Endothelial cell of umbilical vein (primary cell): ENCODE results near the gene ATP2B2. TPM values are rescaled to one million over a fixed set of nuclear protein-coding genes. Genes with fewer than 3 reads are reported as not detected.

Experiments
- BruUV-seq: library from RNA; stranded (reverse); fragments of 400-500 nt; replicated peaks from 2 replicates; lab custom pipeline; 2021; lab: Mats Ljungman, UMichigan
- CTCF ChIA-PET: fragments of 300-600, 350-600 bp; sonication (Branson Sonifier 250); formaldehyde crosslinking; loops from one replicate; lab custom pipeline; 2021; ENCODE audit warnings: antibody characterized with exemption, inconsistent platforms; lab: Charles Lee
- POLR2A ChIA-PET: fragments of 300-600, 350-600 bp; sonication (Branson Sonifier 250); formaldehyde crosslinking; loops from one replicate; lab custom pipeline; 2021; ENCODE audit warnings: antibody characterized with exemption, inconsistent platforms; lab: Charles Lee
- DNase-seq: peaks from one replicate; pipeline ENCODE4 v3.0.0-alpha.2; 2011; ENCODE audit warnings: low read depth, low spot score
- FAIRE-seq: peaks from 2 replicates; lab custom pipeline; 2011; peaks lifted over from hg19 to GRCh38; lab: Jason Lieb, UNC
- H2AFZ ChIP-seq: 2 replicates; pipeline ENCODE4 v1.6.0; 2012; ENCODE audit warnings: low read depth, low read length, control low read depth, inconsistent platforms
- H3K27ac ChIP-seq: 2 replicates; pipeline ENCODE4 v1.5.1; 2011; ENCODE audit warnings: low read depth, mild to moderate bottlenecking, control low read depth, low read length, moderate library complexity; ENCODE audit not compliant: insufficient read depth
- H3K27me3 ChIP-seq, 2 experiments: 2 replicates each; pipeline versions ENCODE4 v1.6.0 to v1.6.1; 2011; ENCODE audit warnings: low read length in 2 of 2, mixed read lengths in 1 of 2; ENCODE audit not compliant: control insufficient read depth in 2 of 2, insufficient read depth in 2 of 2
- H3K36me3 ChIP-seq, 2 experiments: 2 replicates in 1 of 2; 3 replicates in 1 of 2; pipeline ENCODE4 v1.5.1; 2011; ENCODE audit warnings: low read length in 2 of 2, mild to moderate bottlenecking in 1 of 2, moderate library complexity in 1 of 2; ENCODE audit not compliant: control insufficient read depth in 2 of 2, insufficient read depth in 2 of 2; ENCODE audit errors: extremely low read depth in 1 of 2
- H3K4me1 ChIP-seq: 3 replicates; pipeline ENCODE4 v1.5.1; 2011; ENCODE audit warnings: mild to moderate bottlenecking, low read length; ENCODE audit not compliant: control insufficient read depth, insufficient read depth; ENCODE audit errors: extremely low read depth
- H3K4me2 ChIP-seq: 2 replicates; pipeline ENCODE4 v1.6.1; 2011; ENCODE audit warnings: low read length, control low read depth, mixed read lengths; ENCODE audit not compliant: insufficient read depth
- H3K4me3 ChIP-seq, 3 experiments: fragments of 200-600 bp in 1 of 3; sonication (generic), shearing (Covaris generic) in 1 of 3; replicated peaks in 1 of 3; 2 replicates each; pipeline ENCODE4 v1.5.1; 2011 to 2016; ENCODE audit warnings: control low read depth in 3 of 3, low read length in 3 of 3, mild to moderate bottlenecking in 2 of 3, inconsistent platforms in 1 of 3, low read depth in 1 of 3, moderate library complexity in 1 of 3; ENCODE audit not compliant: insufficient read depth in 1 of 3
- H3K79me2 ChIP-seq: 2 replicates; pipeline ENCODE4 v1.6.0; 2012; ENCODE audit warnings: low read length, inconsistent platforms; ENCODE audit not compliant: control insufficient read depth, insufficient read depth
- H3K9ac ChIP-seq: replicated peaks from 2 replicates; pipeline ENCODE3; 2011; ENCODE audit warnings: low read length, control low read depth; ENCODE audit not compliant: insufficient read depth; ENCODE audit errors: extremely low read depth
- H3K9me1 ChIP-seq: replicated peaks from 3 replicates; pipeline ENCODE4 v1.6.0; 2011; ENCODE audit warnings: mild to moderate bottlenecking, low read length; ENCODE audit not compliant: control insufficient read depth, insufficient read depth; ENCODE audit errors: extremely low read depth
- H3K9me3 ChIP-seq: replicated peaks from 2 replicates; pipeline ENCODE4 v1.5.1; 2012; ENCODE audit warnings: low read length, inconsistent platforms; ENCODE audit not compliant: control insufficient read depth, insufficient read depth
- H4K20me1 ChIP-seq: replicated peaks from 2 replicates; pipeline ENCODE3; 2011; ENCODE audit warnings: mild to moderate bottlenecking, low read length; ENCODE audit not compliant: control insufficient read depth, insufficient read depth; ENCODE audit errors: extremely low read depth
- EZH2 ChIP-seq: IDR thresholded peaks from 2 replicates; pipeline ENCODE4 v1.6.1; 2012; ENCODE audit warnings: borderline replicate concordance, low read depth, mild to moderate bottlenecking, moderate library complexity, low read length, inconsistent platforms; ENCODE audit not compliant: severe bottlenecking
- FOS ChIP-seq: IDR thresholded peaks from 2 replicates; pipeline ENCODE4 v1.6.1; 2011; ENCODE audit warnings: mild to moderate bottlenecking, low read length, moderate library complexity, borderline replicate concordance; ENCODE audit not compliant: insufficient read depth
- GATA2 ChIP-seq: IDR thresholded peaks from 2 replicates; pipeline ENCODE4 v1.7.0; 2011; ENCODE audit warnings: low read depth, mild to moderate bottlenecking, moderate library complexity, mixed read lengths, low read length; ENCODE audit not compliant: insufficient read length, insufficient read depth
- JUN ChIP-seq: IDR thresholded peaks from 2 replicates; pipeline ENCODE4 v1.6.1; 2011; ENCODE audit warnings: borderline replicate concordance, low read depth; ENCODE audit not compliant: insufficient read length, insufficient read depth
- MYC ChIP-seq: IDR thresholded peaks from one replicate; pipeline ENCODE4 v1.6.1; 2011; ENCODE audit warnings: mild to moderate bottlenecking, low read depth, low read length
- POLR2A ChIP-seq: IDR thresholded peaks from 2 replicates; pipeline ENCODE4 v1.6.1; 2012; ENCODE audit warnings: low read depth, mild to moderate bottlenecking, control low read depth, low read length
- POLR2AphosphoS5 ChIP-seq: IDR thresholded peaks from 2 replicates; pipeline ENCODE4 v1.6.1; 2012; ENCODE audit warnings: low read depth, mild to moderate bottlenecking, control low read depth, low read length, moderate library complexity; ENCODE audit not compliant: insufficient read depth
- dilution Hi-C: fragments of 300-500 bp; cut with MboI; formaldehyde crosslinking; loops from one replicate; pipeline ENCODE4 v1.15.0; 2019; ENCODE audit warnings: low sequenced_read_pairs; ENCODE audit not compliant: extremely low pct_ligation_motif_present
- intact Hi-C: fragments of 100-400 bp; cut with micrococcal nuclease; formaldehyde crosslinking; loops from one replicate; pipeline ENCODE4 v1.10.0; 2022
- polyA plus RNA-seq, 4 experiments: library from polyadenylated mRNA; depleted of rRNA in 3 of 4; stranded (reverse) in 3 of 4; unstranded in 1 of 4; fragments of >200 nt; gene quantifications; 2 replicates each; pipeline versions ENCODE4 v1.2.1 to v1.2.3, GENCODE V29; 2011 to 2012; ENCODE audit warnings: missing spikeins in 1 of 4
- total RNA-seq: library from RNA; stranded (reverse); gene quantifications from 2 replicates; pipeline ENCODE4 v1.2.3, GENCODE V29; 2021
- TF ChIP-seq, protein P1 (sequence below): IDR thresholded peaks from 2 replicates; pipeline ENCODE4 v1.6.1; 2011; ENCODE audit not compliant: insufficient read depth, insufficient read length
- TF ChIP-seq, protein P2 (sequence below), 2 donors: IDR thresholded peaks; 1 replicate in 1 of 2; 2 replicates in 1 of 2; pipeline ENCODE4 v1.5.1; 2011; ENCODE audit warnings: low read length in 2 of 2, mild to moderate bottlenecking in 2 of 2, moderate library complexity in 2 of 2, control low read depth in 1 of 2, inconsistent platforms in 1 of 2, low read depth in 1 of 2; ENCODE audit not compliant: insufficient read depth in 1 of 2; ENCODE audit errors: extremely low read depth in 1 of 2

ATP2B2 gene
- total and polyA plus RNA-seq, 2 donors (not counting 3 experiments of a cell fraction or from before 2014, with no cell fraction given), result not detected

DNA sequence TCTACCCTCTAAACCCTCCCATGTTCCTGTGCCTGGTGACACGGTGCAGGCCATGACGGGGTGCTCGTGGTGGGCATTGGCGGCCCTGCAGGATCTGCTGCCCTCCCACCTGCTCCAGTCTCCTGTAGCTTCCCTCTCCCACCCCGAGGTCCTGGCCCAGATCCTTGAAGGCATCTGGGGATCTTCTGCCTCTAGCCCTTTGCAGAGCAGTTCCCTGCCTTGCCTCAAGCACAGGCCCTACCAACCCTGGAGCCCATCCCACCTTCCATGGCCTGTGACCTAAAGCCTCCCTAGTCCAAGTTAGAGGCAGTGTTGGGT, 157.0 kb downstream of the ATP2B2 start:
- BruUV-seq, result no TSS peak
- Histone ChIP-seq H3K79me2 (no peaks in the 10 kb centered on the region), H3K9me1 (no peaks in the 10 kb centered on the region), H3K4me2 (no peak overlapping the region), H3K36me3 (no peaks in the 10 kb centered on the region), H3K27ac (no peak overlapping the region), H3K4me1 (peaks cover 7% of the 10 kb centered on the region), H3K27me3 (no peaks in the 10 kb centered on the region), H3K9me3 (no peaks in the 10 kb centered on the region), H4K20me1 (no peaks in the 10 kb centered on the region), H2AFZ (no peak overlapping the region), H3K9ac (no peak overlapping the region), H3K4me3 (no peak overlapping the region)
- ChIA-PET POLR2A (no interaction called here), CTCF (interaction anchor here (2.2 kb wide), 1 partner anchor 391 kb away, joined by 8 read pairs; no protein-coding TSS in a partner anchor)
- intact Hi-C loops, result no loop called here
- DNase-seq (no peak), FAIRE-seq (no peak)
- TF ChIP-seq EZH2 (no peak), MYC (no peak), POLR2AphosphoS5 (no peak), POLR2A (no peak), JUN (no peak), GATA2 (no peak), FOS (no peak)
- TF ChIP-seq, protein P1, sequence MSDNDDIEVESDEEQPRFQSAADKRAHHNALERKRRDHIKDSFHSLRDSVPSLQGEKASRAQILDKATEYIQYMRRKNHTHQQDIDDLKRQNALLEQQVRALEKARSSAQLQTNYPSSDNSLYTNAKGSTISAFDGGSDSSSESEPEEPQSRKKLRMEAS, result no peak
- TF ChIP-seq, protein P2, sequence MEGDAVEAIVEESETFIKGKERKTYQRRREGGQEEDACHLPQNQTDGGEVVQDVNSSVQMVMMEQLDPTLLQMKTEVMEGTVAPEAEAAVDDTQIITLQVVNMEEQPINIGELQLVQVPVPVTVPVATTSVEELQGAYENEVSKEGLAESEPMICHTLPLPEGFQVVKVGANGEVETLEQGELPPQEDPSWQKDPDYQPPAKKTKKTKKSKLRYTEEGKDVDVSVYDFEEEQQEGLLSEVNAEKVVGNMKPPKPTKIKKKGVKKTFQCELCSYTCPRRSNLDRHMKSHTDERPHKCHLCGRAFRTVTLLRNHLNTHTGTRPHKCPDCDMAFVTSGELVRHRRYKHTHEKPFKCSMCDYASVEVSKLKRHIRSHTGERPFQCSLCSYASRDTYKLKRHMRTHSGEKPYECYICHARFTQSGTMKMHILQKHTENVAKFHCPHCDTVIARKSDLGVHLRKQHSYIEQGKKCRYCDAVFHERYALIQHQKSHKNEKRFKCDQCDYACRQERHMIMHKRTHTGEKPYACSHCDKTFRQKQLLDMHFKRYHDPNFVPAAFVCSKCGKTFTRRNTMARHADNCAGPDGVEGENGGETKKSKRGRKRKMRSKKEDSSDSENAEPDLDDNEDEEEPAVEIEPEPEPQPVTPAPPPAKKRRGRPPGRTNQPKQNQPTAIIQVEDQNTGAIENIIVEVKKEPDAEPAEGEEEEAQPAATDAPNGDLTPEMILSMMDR (IDR thresholded peaks at IDR 0.05; ENCODE audit: extremely low read depth in 1 of 2, insufficient read depth in 1 of 2, low read depth in 1 of 2, low read length in 2 of 2), result no peak
- dilution Hi-C loops, result no loop called here
